PFSK-1 (cell line): ENCODE data around the gene RHBDD1.

Experiments
- POLR2AphosphoS5 ChIP-seq: IDR thresholded peaks from 2 replicates; pipeline ENCODE4 v1.6.1; 2012; ENCODE audit warnings: low read depth, mild to moderate bottlenecking, control low read depth, low read length, moderate library complexity
- REST ChIP-seq, 2 experiments: IDR thresholded peaks; 2 replicates each; pipeline versions ENCODE4 v1.6.1 to v1.8.0; 2011 to 2012; ENCODE audit warnings: low read depth in 2 of 2, low read length in 2 of 2, control low read depth in 1 of 2, inconsistent platforms in 1 of 2, mild to moderate bottlenecking in 1 of 2, moderate library complexity in 1 of 2; ENCODE audit not compliant: insufficient read depth in 1 of 2
- SIN3A ChIP-seq: IDR thresholded peaks from 2 replicates; pipeline ENCODE4 v1.6.1; 2012; ENCODE audit warnings: mild to moderate bottlenecking, low read length, moderate library complexity, borderline replicate concordance; ENCODE audit not compliant: insufficient read depth
- TAF1 ChIP-seq: IDR thresholded peaks from 2 replicates; pipeline ENCODE4 v1.6.1; 2012; ENCODE audit warnings: low read length, control low read depth, borderline replicate concordance; ENCODE audit not compliant: insufficient read depth

DNA sequence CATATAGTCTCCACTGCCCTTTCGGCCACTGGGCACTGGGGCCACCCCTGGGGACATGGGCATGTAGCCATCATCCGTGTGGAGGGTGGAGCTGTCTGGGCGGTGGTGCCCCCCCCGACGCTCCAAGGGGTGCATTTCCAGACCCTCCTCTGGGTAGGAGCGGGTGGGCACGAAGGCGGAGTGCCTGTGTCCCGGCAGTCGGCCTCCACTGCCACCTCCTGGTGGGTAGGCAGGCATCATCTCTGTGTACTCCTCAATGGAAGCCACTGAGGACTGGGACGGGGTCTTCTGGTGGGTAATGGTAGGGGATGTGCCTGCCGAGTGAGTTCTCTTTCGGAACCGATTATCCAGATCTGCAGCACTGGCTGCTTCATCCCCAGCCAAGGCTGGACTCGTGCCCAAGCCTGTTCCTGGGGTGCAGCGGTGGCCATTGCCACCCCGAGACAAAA, 39.0 kb upstream of the RHBDD1 start:
- no peak for TF ChIP-seq REST (IDR thresholded peaks at IDR 0.05; ENCODE audit: insufficient read depth in 1 of 2, low read depth in 2 of 2, low read length in 2 of 2)
- no peak for TF ChIP-seq POLR2AphosphoS5
- no peak for TF ChIP-seq TAF1
- no peak for TF ChIP-seq SIN3A
